Measurements from ENCODE around the gene INS.

The INS gene

GRCh38 chr11:2177076-2177475 is 16.1 kb upstream of the INS start:
- H3K27ac ChIP-seq (ENCODE audit: low read length), result no peak overlapping the region
- no peak overlapping the region for H3K4me3 ChIP-seq (ENCODE audit: low read depth in 1 of 2, low read length in 2 of 2)
- H3K4me1 ChIP-seq (ENCODE audit: control insufficient read depth in 1 of 2, insufficient read depth in 2 of 2, low read length in 2 of 2), result no peaks in the 10 kb centered on the region
- no peaks in the 10 kb centered on the region for H3K9me3 ChIP-seq (ENCODE audit: control insufficient read depth in 1 of 2, low read length in 2 of 2)
- no peaks in the 10 kb centered on the region for H3K27me3 ChIP-seq (ENCODE audit: low read depth, low read length)
- H3K36me3 ChIP-seq (ENCODE audit: control insufficient read depth in 1 of 2, insufficient read depth in 2 of 2, low read length in 2 of 2), result no peaks in the 10 kb centered on the region

GRCh38 chr11:2176389-2176900 is 15.4 kb upstream of the INS start:
- Histone ChIP-seq H3K27me3 (ENCODE audit: low read depth, low read length) (no peaks in the 10 kb centered on the region), H3K9me3 (ENCODE audit: control insufficient read depth in 1 of 2, low read length in 2 of 2) (no peaks in the 10 kb centered on the region), H3K4me1 (ENCODE audit: control insufficient read depth in 1 of 2, insufficient read depth in 2 of 2, low read length in 2 of 2) (no peaks in the 10 kb centered on the region), H3K27ac (ENCODE audit: low read length) (no peak overlapping the region), H3K4me3 (ENCODE audit: low read depth in 1 of 2, low read length in 2 of 2) (no peak overlapping the region), H3K36me3 (ENCODE audit: control insufficient read depth in 1 of 2, insufficient read depth in 2 of 2, low read length in 2 of 2) (no peaks in the 10 kb centered on the region)

- Histone ChIP-seq H3K27ac (ENCODE audit: low read length) (no peak overlapping the region), H3K27me3 (ENCODE audit: low read depth, low read length) (no peaks in the 10 kb centered on the region)
Measured at GRCh38 chr11:2175659-2176058, 14.7 kb upstream of the INS start.

GRCh38 chr11:2174361-2174760 is 13.4 kb upstream of the INS start:
- H3K4me3 ChIP-seq (ENCODE audit: low read depth in 1 of 2, low read length in 2 of 2), result no peak overlapping the region
- no peaks in the 10 kb centered on the region for H3K36me3 ChIP-seq (ENCODE audit: control insufficient read depth in 1 of 2, insufficient read depth in 2 of 2, low read length in 2 of 2)
- H3K9me3 ChIP-seq (ENCODE audit: control insufficient read depth in 1 of 2, low read length in 2 of 2), result no peaks in the 10 kb centered on the region
- H3K4me1 ChIP-seq (ENCODE audit: control insufficient read depth in 1 of 2, insufficient read depth in 2 of 2, low read length in 2 of 2), result no peaks in the 10 kb centered on the region
- no peaks in the 10 kb centered on the region for H3K27me3 ChIP-seq (ENCODE audit: low read depth, low read length)
- H3K27ac ChIP-seq (ENCODE audit: low read length), result no peak overlapping the region

More at GRCh38 chr11:2175659-2176058, 14.7 kb upstream of the INS start:
- H3K4me1 ChIP-seq (ENCODE audit: control insufficient read depth in 1 of 2, insufficient read depth in 2 of 2, low read length in 2 of 2), result no peaks in the 10 kb centered on the region
- H3K36me3 ChIP-seq (ENCODE audit: control insufficient read depth in 1 of 2, insufficient read depth in 2 of 2, low read length in 2 of 2), result no peaks in the 10 kb centered on the region
- H3K4me3 ChIP-seq (ENCODE audit: low read depth in 1 of 2, low read length in 2 of 2), result no peak overlapping the region
- no peaks in the 10 kb centered on the region for H3K9me3 ChIP-seq (ENCODE audit: control insufficient read depth in 1 of 2, low read length in 2 of 2)

GRCh38 chr11:2173761-2174160 is 12.8 kb upstream of the INS start:
- H3K4me3 ChIP-seq (ENCODE audit: low read depth in 1 of 2, low read length in 2 of 2), result no peak overlapping the region
- H3K4me1 ChIP-seq (ENCODE audit: control insufficient read depth in 1 of 2, insufficient read depth in 2 of 2, low read length in 2 of 2), result no peaks in the 10 kb centered on the region
- H3K36me3 ChIP-seq (ENCODE audit: control insufficient read depth in 1 of 2, insufficient read depth in 2 of 2, low read length in 2 of 2), result no peaks in the 10 kb centered on the region
- no peaks in the 10 kb centered on the region for H3K27me3 ChIP-seq (ENCODE audit: low read depth, low read length)
- H3K27ac ChIP-seq (ENCODE audit: low read length), result no peak overlapping the region
- H3K9me3 ChIP-seq (ENCODE audit: control insufficient read depth in 1 of 2, low read length in 2 of 2), result no peaks in the 10 kb centered on the region

- Histone ChIP-seq H3K27me3 (ENCODE audit: low read depth, low read length) (no peaks in the 10 kb centered on the region), H3K27ac (ENCODE audit: low read length) (no peak overlapping the region), H3K36me3 (ENCODE audit: control insufficient read depth in 1 of 2, insufficient read depth in 2 of 2, low read length in 2 of 2) (no peaks in the 10 kb centered on the region), H3K4me3 (ENCODE audit: low read depth in 1 of 2, low read length in 2 of 2) (no peak overlapping the region), H3K4me1 (ENCODE audit: control insufficient read depth in 1 of 2, insufficient read depth in 2 of 2, low read length in 2 of 2) (no peaks in the 10 kb centered on the region), H3K9me3 (ENCODE audit: control insufficient read depth in 1 of 2, low read length in 2 of 2) (no peaks in the 10 kb centered on the region)
Measured at GRCh38 chr11:2173150-2173693, 12.2 kb upstream of the INS start.

GRCh38 chr11:2172676-2173075 is 11.7 kb upstream of the INS start:
- Histone ChIP-seq H3K27ac (ENCODE audit: low read length) (no peak overlapping the region), H3K9me3 (ENCODE audit: control insufficient read depth in 1 of 2, low read length in 2 of 2) (no peaks in the 10 kb centered on the region), H3K4me1 (ENCODE audit: control insufficient read depth in 1 of 2, insufficient read depth in 2 of 2, low read length in 2 of 2) (no peaks in the 10 kb centered on the region), H3K4me3 (ENCODE audit: low read depth in 1 of 2, low read length in 2 of 2) (no peak overlapping the region), H3K27me3 (ENCODE audit: low read depth, low read length) (no peaks in the 10 kb centered on the region), H3K36me3 (ENCODE audit: control insufficient read depth in 1 of 2, insufficient read depth in 2 of 2, low read length in 2 of 2) (no peaks in the 10 kb centered on the region)

- no peak within 1 kb of the TSS for H3K27ac ChIP-seq (ENCODE audit: low read length)
- H3K36me3 ChIP-seq (ENCODE audit: control insufficient read depth in 1 of 2, insufficient read depth in 2 of 2, low read length in 2 of 2), result no peaks in the 10 kb centered on the region
- H3K27me3 ChIP-seq (ENCODE audit: low read depth, low read length), result no peaks in the 10 kb centered on the region
- peaks cover 0 to under 1% of the 10 kb centered on the region in 2 donors for H3K4me1 ChIP-seq (ENCODE audit: control insufficient read depth in 1 of 2, insufficient read depth in 2 of 2, low read length in 2 of 2)
- H3K9me3 ChIP-seq (ENCODE audit: control insufficient read depth in 1 of 2, low read length in 2 of 2), result no peaks in the 10 kb centered on the region
- no peak within 1 kb of the TSS for H3K4me3 ChIP-seq (ENCODE audit: low read depth in 1 of 2, low read length in 2 of 2)
Measured at GRCh38 chr11:2171591-2172003, 10.6 kb upstream of the INS start, which contains the start of gene TH. TH (minus strand) TSS chr11:2171815; CDS start chr11:2171786, 29 bp downstream.

GRCh38 chr11:2169626-2170570 is 8.9 kb upstream of the INS start:
- Histone ChIP-seq H3K4me3 (ENCODE audit: low read depth in 1 of 2, low read length in 2 of 2) (no peak overlapping the region), H3K27me3 (ENCODE audit: low read depth, low read length) (no peaks in the 10 kb centered on the region), H3K27ac (ENCODE audit: low read length) (no peak overlapping the region), H3K36me3 (ENCODE audit: control insufficient read depth in 1 of 2, insufficient read depth in 2 of 2, low read length in 2 of 2) (no peaks in the 10 kb centered on the region), H3K4me1 (ENCODE audit: control insufficient read depth in 1 of 2, insufficient read depth in 2 of 2, low read length in 2 of 2) (peaks cover 0 to 7% of the 10 kb centered on the region in 2 donors), H3K9me3 (ENCODE audit: control insufficient read depth in 1 of 2, low read length in 2 of 2) (no peaks in the 10 kb centered on the region)

- H3K27ac ChIP-seq (ENCODE audit: low read length), result no peak overlapping the region
- H3K27me3 ChIP-seq (ENCODE audit: low read depth, low read length), result no peaks in the 10 kb centered on the region
- no peaks in the 10 kb centered on the region for H3K36me3 ChIP-seq (ENCODE audit: control insufficient read depth in 1 of 2, insufficient read depth in 2 of 2, low read length in 2 of 2)
- H3K4me3 ChIP-seq (ENCODE audit: low read depth in 1 of 2, low read length in 2 of 2), result no peak overlapping the region
- peaks cover 0 to 7% of the 10 kb centered on the region in 2 donors for H3K4me1 ChIP-seq (ENCODE audit: control insufficient read depth in 1 of 2, insufficient read depth in 2 of 2, low read length in 2 of 2)
- no peaks in the 10 kb centered on the region for H3K9me3 ChIP-seq (ENCODE audit: control insufficient read depth in 1 of 2, low read length in 2 of 2)
Measured at GRCh38 chr11:2169005-2169378, 8.0 kb upstream of the INS start.

GRCh38 chr11:2168286-2169004 is 7.4 kb upstream of the INS start:
- H3K4me3 ChIP-seq (ENCODE audit: low read depth in 1 of 2, low read length in 2 of 2), result no peak overlapping the region
- H3K9me3 ChIP-seq (ENCODE audit: control insufficient read depth in 1 of 2, low read length in 2 of 2), result no peaks in the 10 kb centered on the region
- peaks cover 0 to 7% of the 10 kb centered on the region in 2 donors for H3K4me1 ChIP-seq (ENCODE audit: control insufficient read depth in 1 of 2, insufficient read depth in 2 of 2, low read length in 2 of 2)
- no peaks in the 10 kb centered on the region for H3K36me3 ChIP-seq (ENCODE audit: control insufficient read depth in 1 of 2, insufficient read depth in 2 of 2, low read length in 2 of 2)
- H3K27me3 ChIP-seq (ENCODE audit: low read depth, low read length), result no peaks in the 10 kb centered on the region
- H3K27ac ChIP-seq (ENCODE audit: low read length), result no peak overlapping the region
